K562 (cell line): Measurements from ENCODE around the gene UBE2D3. TPM values are rescaled to one million over a fixed set of nuclear protein-coding genes. Genes with fewer than 3 reads are reported as not detected.

ENCODE experiments used
- CREB3L1 ChIP-seq: fragments of 450-650 bp; IDR thresholded peaks from 2 replicates; pipeline ENCODE4 v1.6.1; 2014; ENCODE audit warnings: low read depth, mild to moderate bottlenecking, moderate library complexity, borderline replicate concordance
- DDX20 ChIP-seq: fragments of 450-650 bp; IDR thresholded peaks from 2 replicates; pipeline ENCODE4 v1.6.1; 2016; ENCODE audit warnings: missing genetic modification characterization, low read depth, mild to moderate bottlenecking, missing compliant biosample characterization, moderate library complexity
- HDAC6 ChIP-seq: IDR thresholded peaks from 2 replicates; pipeline ENCODE4 v1.6.1; 2012; ENCODE audit warnings: low read depth, mild to moderate bottlenecking, control low read depth, inconsistent platforms, low read length, moderate library complexity
- IFI16 ChIP-seq: fragments of 250-450 bp; sonication (Bioruptor Pico); IDR thresholded peaks from 2 replicates; pipeline ENCODE4 v2.1.2; 2022; ENCODE audit warnings: mild to moderate bottlenecking, inconsistent platforms
- MAFF ChIP-seq: IDR thresholded peaks from 2 replicates; pipeline ENCODE4 v1.6.1; 2012; ENCODE audit warnings: low read length, improper control_type of control experiment
- MBD1 ChIP-seq: fragments of 250-450 bp; sonication (Bioruptor Pico); IDR thresholded peaks from 2 replicates; pipeline ENCODE4 v1.8.0; 2022; ENCODE audit warnings: inconsistent platforms
- MCM2 ChIP-seq: fragments of 450-650 bp; IDR thresholded peaks from 2 replicates; pipeline ENCODE4 v1.6.1; 2017; ENCODE audit warnings: low read depth, mild to moderate bottlenecking
- MYNN ChIP-seq, 2 experiments: sonication (generic); formaldehyde crosslinking in 1 of 2; IDR thresholded peaks; 2 replicates each; pipeline versions ENCODE4 v1.5.0 to v1.6.1; 2016 to 2020; ENCODE audit warnings: antibody characterized with exemption in 1 of 2, missing genetic modification reagents in 1 of 2
- PCBP2 ChIP-seq: fragments of 200-400 bp; formaldehyde crosslinking; IDR thresholded peaks from 2 replicates; pipeline ENCODE4 v1.6.1; 2018; ENCODE audit warnings: low read length, low read depth, mild to moderate bottlenecking, moderate library complexity; ENCODE audit not compliant: poor library complexity, severe bottlenecking
- SMARCA4 ChIP-seq: fragments of 450-650 bp; IDR thresholded peaks from 2 replicates; pipeline ENCODE4 v1.6.1; 2016
- SP2 ChIP-seq: IDR thresholded peaks from 2 replicates; pipeline ENCODE4 v1.6.1; 2011; ENCODE audit warnings: mild to moderate bottlenecking, low read depth, low read length, moderate library complexity; ENCODE audit not compliant: poor library complexity, severe bottlenecking; ENCODE audit errors: extremely low read depth
- TAF15 ChIP-seq: fragments of 200-400 bp; formaldehyde crosslinking; IDR thresholded peaks from 2 replicates; pipeline ENCODE4 v1.6.1; 2017; ENCODE audit warnings: mild to moderate bottlenecking, low read depth, low read length, moderate library complexity
- TOE1 ChIP-seq, 2 experiments: fragments of 450-650 bp in 1 of 2; sonication (generic) in 1 of 2; formaldehyde crosslinking in 1 of 2; IDR thresholded peaks; 2 replicates each; pipeline versions ENCODE4 v1.7.1 to v1.8.0; 2016 to 2022; ENCODE audit warnings: borderline replicate concordance in 2 of 2, mild to moderate bottlenecking in 2 of 2, antibody characterized with exemption in 1 of 2, inconsistent platforms in 1 of 2, low read depth in 1 of 2, missing genetic modification reagents in 1 of 2, moderate library complexity in 1 of 2
- ZBTB5 ChIP-seq: fragments of 450-650 bp; IDR thresholded peaks from 2 replicates; pipeline ENCODE4 v1.6.1; 2017; ENCODE audit warnings: antibody characterized with exemption
- ZNF311 ChIP-seq: fragments of 250-450 bp; sonication (Bioruptor Pico); IDR thresholded peaks from 2 replicates; pipeline ENCODE4 v1.4.0; 2020; ENCODE audit warnings: mild to moderate bottlenecking, moderate library complexity
- ZNF592 ChIP-seq: fragments of 450-650 bp; IDR thresholded peaks from 2 replicates; pipeline ENCODE4 v1.6.1; 2017; ENCODE audit warnings: antibody characterized with exemption, mild to moderate bottlenecking
- ZNF77 ChIP-seq: fragments of 250-450 bp; sonication (Bioruptor Pico); IDR thresholded peaks from 2 replicates; pipeline ENCODE4 v1.5.0; 2020
- polyA plus RNA-seq, 8 experiments: library from polyadenylated mRNA; depleted of rRNA in 4 of 8; stranded (reverse) in 5 of 8; unstranded in 3 of 8; fragments of >200 nt; fragmentation: Nextera tagmentation in 2 of 8; fragmentation: Illumina TruSeq in 1 of 8; extraction: Ambion mirVana in 2 of 8; extraction: Trizol in 1 of 8; gene quantifications; 2 replicates each; pipeline versions ENCODE4 v1.2.1 to v1.2.3, GENCODE V29; 2011 to 2014; ENCODE audit warnings: inconsistent platforms in 1 of 8, missing spikeins in 1 of 8
- total RNA-seq, 7 experiments: library from RNA; depleted of rRNA in 6 of 7; stranded (reverse); fragments of >200 nt in 6 of 7; fragmentation: Illumina TruSeq in 2 of 7; extraction: Trizol in 2 of 7; gene quantifications; 2 replicates each; pipeline versions ENCODE4 v1.2.1 to v1.2.3, GENCODE V29; 2011 to 2021; ENCODE audit warnings: low replicate concordance in 1 of 7

UBE2D3 gene
- total and polyA plus RNA-seq, 9 of the 15 experiments (the other 6 are each of a cell fraction or from before 2014, with no cell fraction given) = 191 to 618 (median 292) TPM

GRCh38 chr4:102868781-102869568 lies 41.6 kb upstream of the UBE2D3 start, which contains the start of gene CISD2 (continued):
- TF ChIP-seq CREB3L1 (peak; percentile 47; the same call in 1 of the 2 replicates), DDX20 (no peak), TAF15 (no peak), HDAC6 (no peak), ZNF77 (CRISPR knock-in tag) (no peak), ZNF311 (CRISPR knock-in tag) (no peak), MCM2 (no peak), MYNN (IDR thresholded peaks at IDR 0.05) (peak; percentile 63; the same call in 1 of the 2 replicates), MYNN (CRISPR knock-in tag; IDR thresholded peaks at IDR 0.05) (no peak), PCBP2 (no peak), SP2 (no peak), SMARCA4 (no peak), MBD1 (no peak), MAFF (no peak), ZBTB5 (no peak), IFI16 (CRISPR knock-in tag) (no peak), TOE1 (IDR thresholded peaks at IDR 0.05; ENCODE audit: borderline replicate concordance) (peak; percentile 92), TOE1 (CRISPR knock-in tag; IDR thresholded peaks at IDR 0.05; ENCODE audit: borderline replicate concordance, low read depth) (no peak), ZNF592 (no peak; the same call in 1 of the 2 replicates)
